ENCODE results near the gene SYF2.

DNA sequence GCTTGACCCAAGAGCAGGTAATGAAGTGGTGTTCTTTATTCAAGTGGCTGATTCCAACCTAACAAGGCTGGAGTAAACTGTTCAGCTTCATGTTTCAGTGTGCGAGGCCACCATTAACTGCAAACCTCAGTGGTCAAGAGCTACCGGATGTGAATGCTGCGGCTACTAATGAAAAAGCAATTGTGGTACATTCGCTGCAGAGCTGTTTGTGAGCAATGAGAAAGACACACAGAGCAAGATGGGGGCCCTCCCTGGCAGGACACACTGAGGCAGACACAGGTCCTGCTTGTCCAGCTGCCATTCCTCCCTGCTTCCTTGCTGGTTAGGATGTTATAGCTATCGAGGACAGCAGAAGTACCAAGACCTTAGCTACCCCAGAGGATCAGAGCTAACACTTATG lies 26.1 kb downstream of the SYF2 start:
- TF ChIP-seq CHD1 (IDR thresholded peaks at IDR 0.05; ENCODE audit: low read depth, low read length) (no peak), CTCF (conservative IDR thresholded peaks at IDR 0.05; ENCODE audit: low read depth, low read length) (no peak), USF2 (IDR thresholded peaks at IDR 0.05; ENCODE audit: low read depth, low read length) (no peak), POLR2A (IDR thresholded peaks at IDR 0.05; ENCODE audit: low read depth, low read length) (no peak), MXI1 (IDR thresholded peaks at IDR 0.05; ENCODE audit: borderline replicate concordance, low read depth, low read length) (no peak), SMC3 (IDR thresholded peaks at IDR 0.05; ENCODE audit: low read depth, low read length) (no peak), MAZ (IDR thresholded peaks at IDR 0.05; ENCODE audit: borderline replicate concordance, low read depth, low read length) (no peak), FOS (IDR thresholded peaks at IDR 0.05; ENCODE audit: low read depth, low read length) (no peak), CEBPB (IDR thresholded peaks at IDR 0.05; ENCODE audit: low read depth, low read length) (no peak), BHLHE40 (IDR thresholded peaks at IDR 0.05; ENCODE audit: low read depth, low read length) (no peak), RCOR1 (IDR thresholded peaks at IDR 0.05; ENCODE audit: insufficient replicate concordance, low read length) (no peak), MAFK (IDR thresholded peaks at IDR 0.05; ENCODE audit: low read depth, low read length) (no peak), RAD21 (IDR thresholded peaks at IDR 0.05; ENCODE audit: low read length) (no peak)
- TF ChIP-seq, protein P1, sequence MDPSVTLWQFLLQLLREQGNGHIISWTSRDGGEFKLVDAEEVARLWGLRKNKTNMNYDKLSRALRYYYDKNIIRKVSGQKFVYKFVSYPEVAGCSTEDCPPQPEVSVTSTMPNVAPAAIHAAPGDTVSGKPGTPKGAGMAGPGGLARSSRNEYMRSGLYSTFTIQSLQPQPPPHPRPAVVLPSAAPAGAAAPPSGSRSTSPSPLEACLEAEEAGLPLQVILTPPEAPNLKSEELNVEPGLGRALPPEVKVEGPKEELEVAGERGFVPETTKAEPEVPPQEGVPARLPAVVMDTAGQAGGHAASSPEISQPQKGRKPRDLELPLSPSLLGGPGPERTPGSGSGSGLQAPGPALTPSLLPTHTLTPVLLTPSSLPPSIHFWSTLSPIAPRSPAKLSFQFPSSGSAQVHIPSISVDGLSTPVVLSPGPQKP (IDR thresholded peaks at IDR 0.05; ENCODE audit: borderline replicate concordance, low read depth, low read length), result no peak
